OCI-LY7 (cell line): ENCODE measurements around the gene CCDC122. TPM values are rescaled to one million over a fixed set of nuclear protein-coding genes. Genes with fewer than 3 reads are reported as not detected.

Experiments used
- BruUV-seq: library from RNA; stranded (reverse); fragments of 400-500 nt; replicated peaks from 2 replicates; lab custom pipeline; 2021; lab: Mats Ljungman, UMichigan
- CTCF ChIA-PET: fragments of 300-600 bp; sonication (Branson Sonifier 250); formaldehyde crosslinking; loops from one replicate; lab custom pipeline; 2022; ENCODE audit warnings: antibody characterized with exemption; ENCODE audit not compliant: unreplicated experiment; lab: Charles Lee
- POLR2A ChIA-PET: fragments of 300-600 bp; sonication (Branson Sonifier 250); formaldehyde crosslinking; loops from one replicate; lab custom pipeline; 2022; ENCODE audit warnings: antibody characterized with exemption; lab: Charles Lee
- DNase-seq: peaks from one replicate; pipeline ENCODE4 v3.0.0-alpha.2; 2015; ENCODE audit warnings: low spot score
- H2AFZ ChIP-seq: fragments of 200-600 bp; sonication (generic), shearing (Covaris generic); 2 replicates; pipeline ENCODE4 v1.6.1; 2014; ENCODE audit warnings: mild to moderate bottlenecking, antibody characterized with exemption, low read length, moderate library complexity
- H3K27ac ChIP-seq: fragments of 200-600 bp; sonication (generic); 2 replicates; pipeline ENCODE4 v1.5.1; 2014; ENCODE audit warnings: mixed run types, low read depth, mild to moderate bottlenecking, moderate library complexity, low read length, inconsistent platforms; ENCODE audit not compliant: poor library complexity, severe bottlenecking
- H3K36me3 ChIP-seq: fragments of 200-600 bp; sonication (generic); 2 replicates; pipeline ENCODE4 v1.6.1; 2014; ENCODE audit warnings: mild to moderate bottlenecking, antibody characterized with exemption, low read length, moderate library complexity, mixed read lengths; ENCODE audit not compliant: insufficient read depth
- H3K4me1 ChIP-seq: fragments of 200-600 bp; sonication (generic); 2 replicates; pipeline ENCODE4 v1.5.1; 2014; ENCODE audit warnings: mild to moderate bottlenecking, low read length; ENCODE audit not compliant: insufficient read depth, poor library complexity, severe bottlenecking
- H3K4me2 ChIP-seq: fragments of 200-600 bp; sonication (generic); 2 replicates; pipeline ENCODE4 v1.6.1; 2014; ENCODE audit warnings: mild to moderate bottlenecking, low read length
- H3K4me3 ChIP-seq: fragments of 200-600 bp; sonication (generic); 2 replicates; pipeline ENCODE4 v1.5.1; 2014; ENCODE audit warnings: mild to moderate bottlenecking, low read depth, low read length; ENCODE audit not compliant: poor library complexity, severe bottlenecking
- H3K79me2 ChIP-seq: fragments of 200-600 bp; sonication (generic); 2 replicates; pipeline ENCODE4 v1.6.1; 2016; ENCODE audit warnings: low read depth, mild to moderate bottlenecking, low read length, moderate library complexity, mixed read lengths; ENCODE audit not compliant: insufficient read depth
- H3K9me2 ChIP-seq: fragments of 200-600 bp; sonication (generic); 2 replicates; pipeline ENCODE4 v1.6.1; 2016; ENCODE audit warnings: mild to moderate bottlenecking, low read length, mixed read lengths; ENCODE audit not compliant: insufficient read depth
- H3K9me3 ChIP-seq: fragments of 200-600 bp; sonication (generic); 2 replicates; pipeline ENCODE4 v1.6.1; 2014; ENCODE audit warnings: mild to moderate bottlenecking, mixed run types, low read length, mixed read lengths
- H4K20me1 ChIP-seq: fragments of 200-600 bp; sonication (generic); 2 replicates; pipeline ENCODE4 v1.6.1; 2014; ENCODE audit warnings: mild to moderate bottlenecking, antibody characterized with exemption, low read length, moderate library complexity, mixed read lengths; ENCODE audit not compliant: insufficient read depth
- EZH2phosphoT487 ChIP-seq: fragments of 200-600 bp; sonication (generic); IDR thresholded peaks from 2 replicates; pipeline ENCODE4 v1.6.1; 2018; ENCODE audit warnings: low read depth, borderline replicate concordance, mild to moderate bottlenecking, mixed run types, antibody characterized with exemption, low read length, moderate library complexity, mixed read lengths
- intact Hi-C: fragments of 100-400 bp; cut with micrococcal nuclease; formaldehyde crosslinking; loops from one replicate; pipeline ENCODE4 v1.10.0; 2022; ENCODE audit not compliant: unreplicated experiment
- total RNA-seq, 2 experiments: library from RNA; depleted of rRNA in 1 of 2; stranded (reverse); fragments of >200 nt in 1 of 2; shearing (Covaris generic) in 1 of 2; gene quantifications; 2 replicates each; pipeline ENCODE4 v1.2.3, GENCODE V29; 2014 to 2022
- TF ChIP-seq, protein P1 (sequence below): fragments of 200-600 bp; sonication (generic); conservative IDR thresholded peaks from 2 replicates; pipeline ENCODE4 v1.5.1; 2014; ENCODE audit warnings: mild to moderate bottlenecking, antibody characterized with exemption, low read length, moderate library complexity, mixed read lengths

CCDC122 gene
- total RNA-seq, 2 experiments from 2014 or later = 4.6 to 21.6 TPM

DNA sequence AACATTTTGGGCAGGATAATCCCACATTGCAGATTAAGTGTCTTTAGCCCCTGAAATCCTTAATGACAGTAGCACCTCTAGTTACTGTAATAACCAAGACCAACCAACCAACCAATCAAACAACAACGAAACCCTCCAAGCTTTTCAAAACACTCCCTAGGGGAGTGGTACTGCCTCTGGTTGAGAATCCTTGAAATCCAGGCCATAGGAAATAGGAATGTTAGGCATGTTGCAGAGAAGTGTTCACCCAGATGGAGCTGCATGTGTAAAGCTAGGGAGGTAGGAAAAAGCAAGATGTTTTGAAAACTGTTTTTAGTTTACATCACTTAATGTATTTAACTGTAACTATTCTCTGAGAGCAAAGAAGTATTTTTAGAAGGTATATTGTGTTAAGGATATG is 4.7 kb upstream of the CCDC122 start:
- Histone ChIP-seq H3K9me3 (no peaks in the 10 kb centered on the region), H3K27ac (no peak overlapping the region), H3K79me2 (peaks cover 11% of the 10 kb centered on the region; the same call in 1 of the 2 replicates), H3K4me1 (peaks cover 20% of the 10 kb centered on the region), H3K4me3 (no peak overlapping the region), H4K20me1 (no peaks in the 10 kb centered on the region), H3K9me2 (no peaks in the 10 kb centered on the region), H2AFZ (no peak overlapping the region), H3K36me3 (peaks cover 23% of the 10 kb centered on the region), H3K4me2 (no peak overlapping the region)
- intact Hi-C loops = no loop called here
- no TSS peak for BruUV-seq
- TF ChIP-seq, protein P1, sequence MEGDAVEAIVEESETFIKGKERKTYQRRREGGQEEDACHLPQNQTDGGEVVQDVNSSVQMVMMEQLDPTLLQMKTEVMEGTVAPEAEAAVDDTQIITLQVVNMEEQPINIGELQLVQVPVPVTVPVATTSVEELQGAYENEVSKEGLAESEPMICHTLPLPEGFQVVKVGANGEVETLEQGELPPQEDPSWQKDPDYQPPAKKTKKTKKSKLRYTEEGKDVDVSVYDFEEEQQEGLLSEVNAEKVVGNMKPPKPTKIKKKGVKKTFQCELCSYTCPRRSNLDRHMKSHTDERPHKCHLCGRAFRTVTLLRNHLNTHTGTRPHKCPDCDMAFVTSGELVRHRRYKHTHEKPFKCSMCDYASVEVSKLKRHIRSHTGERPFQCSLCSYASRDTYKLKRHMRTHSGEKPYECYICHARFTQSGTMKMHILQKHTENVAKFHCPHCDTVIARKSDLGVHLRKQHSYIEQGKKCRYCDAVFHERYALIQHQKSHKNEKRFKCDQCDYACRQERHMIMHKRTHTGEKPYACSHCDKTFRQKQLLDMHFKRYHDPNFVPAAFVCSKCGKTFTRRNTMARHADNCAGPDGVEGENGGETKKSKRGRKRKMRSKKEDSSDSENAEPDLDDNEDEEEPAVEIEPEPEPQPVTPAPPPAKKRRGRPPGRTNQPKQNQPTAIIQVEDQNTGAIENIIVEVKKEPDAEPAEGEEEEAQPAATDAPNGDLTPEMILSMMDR = no peak
- TF ChIP-seq EZH2phosphoT487 = no peak
- ChIA-PET POLR2A (no interaction called here), CTCF (no interaction called here)
- DNase-seq = no peak

DNA sequence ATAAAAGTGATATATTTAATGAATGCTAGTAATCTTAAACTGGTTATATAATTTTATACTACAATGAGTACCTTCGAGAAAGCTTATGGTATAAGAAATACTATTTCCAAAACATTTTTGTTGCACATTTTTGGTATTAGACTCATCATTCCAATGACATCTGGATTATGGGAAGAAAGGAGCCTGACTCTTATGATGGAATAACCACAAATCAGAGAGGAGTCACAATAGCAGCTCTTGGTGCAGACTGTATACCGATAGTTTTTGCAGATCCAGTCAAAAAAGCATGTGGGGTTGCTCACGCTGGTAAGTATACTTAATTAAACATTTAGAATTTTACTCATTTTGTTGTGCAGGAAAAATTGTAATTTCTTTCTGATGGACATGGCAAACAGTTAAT is 4.1 kb upstream of the CCDC122 start:
- intact Hi-C loops = no loop called here
- TF ChIP-seq, protein P1 = no peak
- TF ChIP-seq EZH2phosphoT487 = no peak
- H3K27ac ChIP-seq = no peak overlapping the region
- peaks cover 22% of the 10 kb centered on the region for H3K4me1 ChIP-seq
- BruUV-seq = no TSS peak
- H3K4me3 ChIP-seq = no peak overlapping the region
- CTCF ChIA-PET = no interaction called here
- POLR2A ChIA-PET = no interaction called here
- no peaks in the 10 kb centered on the region for H3K9me3 ChIP-seq
- no peaks in the 10 kb centered on the region for H3K9me2 ChIP-seq
- no peak for DNase-seq
- H2AFZ ChIP-seq = no peak overlapping the region
- H3K79me2 ChIP-seq = peaks cover 13% of the 10 kb centered on the region; the same call in 1 of the 2 replicates
- H4K20me1 ChIP-seq = no peaks in the 10 kb centered on the region
- H3K4me2 ChIP-seq = no peak overlapping the region
- peaks cover 23% of the 10 kb centered on the region for H3K36me3 ChIP-seq

DNA sequence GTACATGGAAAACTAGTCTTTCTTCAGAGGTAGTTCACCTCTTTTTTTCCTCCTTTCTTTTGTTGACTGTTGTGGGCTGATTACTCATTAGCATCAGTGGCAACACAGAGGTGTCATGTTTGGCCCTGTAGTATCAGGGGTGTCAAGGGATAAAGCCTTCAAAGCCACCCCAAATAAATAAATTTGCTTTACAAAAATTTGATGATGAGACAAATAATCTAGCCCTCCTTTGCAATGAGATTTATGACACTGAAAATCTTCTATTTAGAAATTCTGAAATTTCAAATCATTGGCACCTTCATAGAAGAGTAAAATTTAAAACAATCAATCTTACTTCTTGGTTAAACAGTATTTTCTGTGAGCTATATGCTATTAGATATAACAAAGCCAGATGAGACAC is 2.0 kb upstream of the CCDC122 start:
- intact Hi-C loops = no loop called here
- H3K9me2 ChIP-seq = no peaks in the 10 kb centered on the region
- peak overlapping the region; percentile 84 for H3K4me3 ChIP-seq
- POLR2A ChIA-PET = interaction anchor here (0.5 to 1.7 kb wide), 5 partner anchors 13 to 391 kb away, joined by 3 to 5 read pairs (median 4); no protein-coding TSS in a partner anchor
- CTCF ChIA-PET = no interaction called here
- no peak for DNase-seq
- TSS peak; percentile 47 for BruUV-seq
- TF ChIP-seq EZH2phosphoT487 = no peak
- TF ChIP-seq, protein P1 = no peak
- H4K20me1 ChIP-seq = no peaks in the 10 kb centered on the region
- peaks cover 19% of the 10 kb centered on the region; the same call in 1 of the 2 replicates for H3K79me2 ChIP-seq
- no peaks in the 10 kb centered on the region for H3K9me3 ChIP-seq
- H3K4me2 ChIP-seq = peak overlapping the region; percentile 93
- peaks cover 42% of the 10 kb centered on the region for H3K4me1 ChIP-seq
- no peak overlapping the region for H3K27ac ChIP-seq
- peaks cover 23% of the 10 kb centered on the region for H3K36me3 ChIP-seq
- peak overlapping the region; percentile 70; the same call in 1 of the 2 replicates for H2AFZ ChIP-seq
